Urinary bladder (tissue), 4 donors: Measurements from ENCODE around the gene JAK1. TPM values are rescaled to one million over a fixed set of nuclear protein-coding genes. Genes with fewer than 3 reads are reported as not detected.

Experiments used
- DNase-seq: peaks from one replicate; pipeline ENCODE4 v3.0.0-alpha.2; 2015; ENCODE audit errors: extremely low spot score
- H3K27ac ChIP-seq: one replicate; pipeline ENCODE4 v1.5.1; 2013; ENCODE audit warnings: low read depth, mild to moderate bottlenecking, moderate library complexity
- H3K36me3 ChIP-seq: one replicate; pipeline ENCODE4 v1.6.1; 2013; ENCODE audit warnings: mild to moderate bottlenecking, moderate library complexity; ENCODE audit not compliant: insufficient read depth
- H3K4me1 ChIP-seq: one replicate; pipeline ENCODE4 v1.6.1; 2013; ENCODE audit warnings: mild to moderate bottlenecking, moderate library complexity; ENCODE audit not compliant: insufficient read depth
- H3K4me3 ChIP-seq: one replicate; pipeline ENCODE4 v1.5.1; 2013; ENCODE audit warnings: low read depth, low read length
- WGBS: extraction: QIAGEN DNeasy Blood & Tissue Kit; methylation state at CpG from one replicate; pipeline ENCODE4 v1.1.7; 2013; 5-methylcytosine and 5-hydroxymethylcytosine counted together
- polyA plus RNA-seq: library from polyadenylated mRNA; stranded (reverse); fragments of 200-250 nt; gene quantifications from one replicate; pipeline ENCODE4 v1.2.3, GENCODE V29; 2013
- total RNA-seq: library from RNA; depleted of rRNA; stranded (reverse); fragments of >200 nt; gene quantifications from one replicate; pipeline ENCODE4 v1.2.3, GENCODE V29; 2014
- donor health status: healthy with polysubstance abuse.
- donor health status: healthy.

The JAK1 gene
- total and polyA plus RNA-seq, 2 donors: 86.8 to 137 TPM

GRCh38 chr1:64878931-64879611 lies 87.3 kb downstream of the JAK1 start:
- H3K36me3 ChIP-seq: no peaks in the 10 kb centered on the region
- H3K4me1 ChIP-seq: no peaks in the 10 kb centered on the region
- no peak overlapping the region for H3K27ac ChIP-seq
- DNase-seq: no peak
- no peak overlapping the region for H3K4me3 ChIP-seq
- WGBS: 76% methylated on average over 12 of the region's 12 CpGs

DNA sequence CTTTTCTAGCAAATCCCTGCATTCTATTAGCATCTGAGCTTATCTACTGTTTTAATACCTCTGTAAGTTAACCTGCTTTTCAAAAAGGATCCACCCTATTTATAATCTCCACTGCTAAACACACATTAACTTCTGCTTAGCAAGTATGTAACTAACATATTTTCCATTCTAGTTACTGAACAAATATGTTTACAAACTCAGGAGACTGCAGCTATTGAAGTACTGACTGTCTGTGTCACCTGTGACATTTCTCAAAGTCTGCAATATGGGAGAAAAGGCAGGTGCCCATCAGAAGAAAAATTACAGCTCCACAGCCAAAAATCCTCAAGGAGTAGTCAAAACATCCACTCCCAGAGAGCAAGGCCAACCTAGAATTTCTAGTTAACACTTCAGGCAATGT lies 88.3 kb downstream of the JAK1 start:
- no peak overlapping the region for H3K4me3 ChIP-seq
- DNase-seq: no peak
- no peak overlapping the region for H3K27ac ChIP-seq
- peaks cover under 1% of the 10 kb centered on the region for H3K36me3 ChIP-seq
- no peaks in the 10 kb centered on the region for H3K4me1 ChIP-seq

- Histone ChIP-seq H3K4me1 (no peaks in the 10 kb centered on the region), H3K4me3 (no peak overlapping the region), H3K27ac (no peak overlapping the region), H3K36me3 (peaks cover 2% of the 10 kb centered on the region)
- DNase-seq: no peak
- WGBS: 92% methylated on average over 1 of the region's 1 CpG
Observed at GRCh38 chr1:64877598-64877997, 88.8 kb downstream of the JAK1 start.

GRCh38 chr1:64877151-64877550 lies 89.2 kb downstream of the JAK1 start:
- WGBS: 95% methylated on average over 2 of the region's 2 CpGs
- H3K36me3 ChIP-seq: peaks cover 2% of the 10 kb centered on the region
- no peak overlapping the region for H3K27ac ChIP-seq
- no peak overlapping the region for H3K4me3 ChIP-seq
- no peak for DNase-seq
- no peaks in the 10 kb centered on the region for H3K4me1 ChIP-seq

- 83% methylated on average over 6 of the region's 6 CpGs for WGBS
- Histone ChIP-seq H3K4me1 (no peaks in the 10 kb centered on the region), H3K4me3 (no peak overlapping the region), H3K36me3 (peaks cover 2% of the 10 kb centered on the region), H3K27ac (no peak overlapping the region)
- no peak for DNase-seq
Observed at GRCh38 chr1:64875606-64876005, 90.7 kb downstream of the JAK1 start.

DNA sequence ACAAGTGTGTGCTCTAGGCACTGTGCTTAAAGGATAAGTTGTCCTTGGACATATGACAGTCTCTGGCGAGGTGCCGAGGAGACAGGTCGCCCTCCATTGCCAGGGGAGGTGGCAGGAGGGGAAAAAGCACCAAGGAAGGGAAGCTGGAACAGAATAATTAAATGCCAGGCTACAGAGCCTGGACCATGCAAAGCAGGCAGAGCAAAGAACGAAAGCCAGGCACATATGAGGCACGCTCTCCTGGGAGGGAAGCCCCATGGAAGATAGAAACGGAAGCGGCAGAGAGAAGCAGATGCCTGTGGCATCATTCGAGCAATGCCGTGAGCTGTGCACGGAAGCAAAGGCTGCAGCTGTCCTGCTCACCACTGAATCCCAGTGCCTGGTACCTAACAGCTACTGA lies 91.2 kb downstream of the JAK1 start:
- WGBS: 90% methylated on average over 10 of the region's 10 CpGs
- DNase-seq: no peak
- peaks cover 2% of the 10 kb centered on the region for H3K36me3 ChIP-seq
- H3K4me3 ChIP-seq: no peak overlapping the region
- no peak overlapping the region for H3K27ac ChIP-seq
- H3K4me1 ChIP-seq: no peaks in the 10 kb centered on the region

GRCh38 chr1:64874666-64875065 lies 91.7 kb downstream of the JAK1 start:
- no peaks in the 10 kb centered on the region for H3K4me1 ChIP-seq
- H3K4me3 ChIP-seq: no peak overlapping the region
- H3K27ac ChIP-seq: no peak overlapping the region
- H3K36me3 ChIP-seq: peaks cover 2% of the 10 kb centered on the region
- 79% methylated on average over 3 of the region's 3 CpGs for WGBS
- no peak for DNase-seq

GRCh38 chr1:64873576-64873975 lies 92.8 kb downstream of the JAK1 start:
- Histone ChIP-seq H3K4me3 (no peak overlapping the region), H3K4me1 (no peaks in the 10 kb centered on the region), H3K27ac (no peak overlapping the region), H3K36me3 (peaks cover 2% of the 10 kb centered on the region)
- no peak for DNase-seq
- WGBS: 95% methylated on average over 9 of the region's 9 CpGs

DNA sequence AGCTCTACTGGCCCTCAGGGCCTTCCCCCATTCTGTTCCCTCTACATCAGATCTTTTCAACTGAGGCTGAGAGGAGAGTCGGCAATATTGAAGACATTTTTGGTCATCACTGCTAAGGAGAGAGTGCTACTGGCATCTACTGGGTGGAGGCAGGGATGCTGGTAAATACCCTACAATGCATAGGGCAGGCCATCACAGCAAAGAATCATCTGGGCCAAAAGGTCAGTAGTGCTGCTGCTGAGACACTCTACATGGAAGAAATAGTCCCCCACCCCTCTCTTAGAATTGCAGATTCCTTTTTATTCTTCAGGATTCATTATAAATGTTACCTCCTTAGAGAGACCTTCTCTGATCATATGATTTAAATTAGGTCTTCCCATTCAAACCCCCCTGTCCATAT lies 94.3 kb downstream of the JAK1 start:
- 93% methylated on average over 1 of the region's 1 CpG for WGBS
- Histone ChIP-seq H3K4me3 (no peak overlapping the region), H3K36me3 (peaks cover 2% of the 10 kb centered on the region), H3K4me1 (no peaks in the 10 kb centered on the region), H3K27ac (no peak overlapping the region)
- no peak for DNase-seq

DNA sequence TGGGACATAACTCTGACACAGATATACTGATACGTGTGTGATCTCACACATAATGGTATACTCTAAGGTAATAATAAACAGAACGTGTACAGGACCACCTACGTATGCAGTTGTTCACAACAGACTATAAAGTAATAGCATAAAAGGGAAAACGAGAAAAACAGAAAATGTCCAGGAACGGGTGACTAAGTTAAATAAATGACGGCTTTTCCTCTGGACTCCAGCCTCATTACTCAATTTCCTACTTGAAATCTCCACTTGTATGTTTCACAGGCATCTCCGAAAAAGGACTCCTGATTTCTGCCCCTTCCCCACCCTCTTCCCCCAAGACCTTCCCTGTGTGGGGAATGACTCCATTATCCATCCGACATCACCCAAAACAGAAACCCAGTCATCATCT lies 95.1 kb downstream of the JAK1 start:
- H3K36me3 ChIP-seq: peaks cover 2% of the 10 kb centered on the region
- no peaks in the 10 kb centered on the region for H3K4me1 ChIP-seq
- WGBS: 95% methylated on average over 8 of the region's 8 CpGs
- no peak for DNase-seq
- H3K4me3 ChIP-seq: no peak overlapping the region
- no peak overlapping the region for H3K27ac ChIP-seq

- Histone ChIP-seq H3K4me3 (no peak overlapping the region), H3K27ac (no peak overlapping the region), H3K4me1 (no peaks in the 10 kb centered on the region), H3K36me3 (peaks cover 3% of the 10 kb centered on the region)
- 88% methylated on average over 1 of the region's 1 CpG for WGBS
- no peak for DNase-seq
Observed at GRCh38 chr1:64867266-64867665, 99.1 kb downstream of the JAK1 start.

DNA sequence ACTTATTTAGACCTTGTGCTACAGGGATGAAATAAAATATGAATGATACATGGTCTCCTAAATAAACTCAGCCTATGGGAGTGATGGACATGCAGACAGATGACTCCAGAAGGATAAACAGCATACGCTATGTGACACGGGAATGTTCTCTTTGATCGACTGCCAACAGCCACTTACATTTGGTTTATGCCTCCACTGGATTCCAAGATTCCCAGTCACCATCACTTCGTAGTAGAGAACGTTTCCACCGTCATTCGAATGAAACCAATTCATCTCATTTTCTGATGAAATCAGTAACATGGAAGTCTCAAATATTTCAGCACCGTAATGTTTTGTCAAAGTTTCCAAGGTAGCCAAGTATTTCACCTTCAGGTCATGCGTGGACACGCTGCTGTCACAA lies 99.7 kb downstream of the JAK1 start:
- Histone ChIP-seq H3K36me3 (peaks cover 3% of the 10 kb centered on the region), H3K27ac (no peak overlapping the region), H3K4me3 (no peak overlapping the region), H3K4me1 (no peaks in the 10 kb centered on the region)
- WGBS: 88% methylated on average over 10 of the region's 10 CpGs
- DNase-seq: no peak

- H3K27ac ChIP-seq: no peak overlapping the region
- peaks cover 3% of the 10 kb centered on the region for H3K36me3 ChIP-seq
- no peaks in the 10 kb centered on the region for H3K4me1 ChIP-seq
- no peak overlapping the region for H3K4me3 ChIP-seq
- 92% methylated on average over 6 of the region's 6 CpGs for WGBS
- no peak for DNase-seq
Observed at GRCh38 chr1:64865105-64865757, 101.1 kb downstream of the JAK1 start.

- no peaks in the 10 kb centered on the region for H3K4me1 ChIP-seq
- H3K27ac ChIP-seq: no peak overlapping the region
- 77% methylated on average over 14 of the region's 14 CpGs for WGBS
- H3K36me3 ChIP-seq: peaks cover 3% of the 10 kb centered on the region
- peak; percentile 17 for DNase-seq
- no peak overlapping the region for H3K4me3 ChIP-seq
Observed at GRCh38 chr1:64864018-64864940, 102.1 kb downstream of the JAK1 start.
